NCI-H2227 (cell line): ENCODE measurements around the gene PAK5.
A peak's percentile ranks its signal among the peaks of the same experiment; 100 is the strongest.

ENCODE experiments used
- DNase-seq: peaks from one replicate; lab custom pipeline; 2025; ENCODE audit not compliant: unreplicated experiment; lab: John Stamatoyannopoulos, UW

The PAK5 gene

GRCh38 chr20:9581509-9581908 is 257.4 kb downstream of the PAK5 start:
- DNase-seq, result no peak

GRCh38 chr20:9578594-9578993 is 260.3 kb downstream of the PAK5 start:
- no peak for DNase-seq

DNA sequence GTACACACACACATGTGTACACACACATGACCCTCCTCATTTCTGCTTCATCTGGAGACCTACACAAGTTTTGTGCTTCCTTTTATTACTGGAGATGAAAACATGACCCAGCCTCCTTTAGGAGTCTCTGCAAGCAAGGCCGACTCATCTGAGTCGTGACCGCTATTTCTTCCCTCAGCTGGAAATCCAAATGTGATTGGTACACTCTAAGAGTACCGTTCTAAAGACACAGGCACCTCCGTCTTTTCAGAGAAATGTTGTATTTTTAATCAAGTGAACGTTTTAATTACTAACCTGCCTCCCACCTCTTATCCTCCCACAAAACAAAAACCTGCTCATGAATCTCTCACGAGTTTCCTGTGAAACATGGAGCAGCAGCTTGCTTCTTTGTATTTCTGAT is 261.5 kb downstream of the PAK5 start:
- DNase-seq, result no peak

DNA sequence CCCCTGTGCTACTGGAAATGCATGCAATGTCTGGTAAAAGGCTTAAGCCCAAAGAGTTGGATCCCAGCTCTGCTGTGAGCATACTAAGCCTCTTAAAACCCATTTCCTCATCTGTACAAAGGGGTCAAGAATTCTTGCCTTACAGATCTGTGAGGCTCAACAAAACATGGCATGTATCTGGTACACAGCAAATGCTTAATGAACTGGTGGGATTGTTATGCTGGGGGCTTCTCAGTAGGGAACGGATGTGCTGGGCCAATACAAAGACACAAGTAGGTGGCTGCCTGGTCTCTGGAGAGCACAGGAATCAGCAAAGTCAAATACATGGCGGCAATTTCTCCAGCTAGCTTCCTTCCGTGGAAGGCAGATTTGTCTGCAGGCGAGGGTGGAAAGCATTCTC is 262.2 kb downstream of the PAK5 start:
- no peak for DNase-seq

DNA sequence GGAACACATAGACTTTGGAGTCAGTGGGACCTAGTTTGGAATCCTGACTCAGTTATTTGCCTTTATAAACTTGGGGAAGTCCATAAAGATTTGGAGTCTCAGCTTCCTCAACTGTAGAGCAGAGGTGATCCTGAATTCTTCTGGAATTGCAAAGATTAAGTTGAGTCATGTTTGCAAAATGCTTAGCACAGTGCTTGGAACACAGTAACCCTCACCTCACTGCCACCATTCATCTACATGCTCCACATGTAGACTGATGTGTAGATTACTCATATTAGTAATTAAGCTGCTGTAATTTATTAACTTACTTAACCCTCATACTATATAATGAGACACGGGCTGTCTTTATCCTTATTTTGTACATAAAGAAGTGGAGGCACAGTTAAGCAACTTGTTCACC is 263.0 kb downstream of the PAK5 start:
- no peak for DNase-seq

- no peak for DNase-seq
Measured at GRCh38 chr20:9574776-9575175, 264.1 kb downstream of the PAK5 start.

DNA sequence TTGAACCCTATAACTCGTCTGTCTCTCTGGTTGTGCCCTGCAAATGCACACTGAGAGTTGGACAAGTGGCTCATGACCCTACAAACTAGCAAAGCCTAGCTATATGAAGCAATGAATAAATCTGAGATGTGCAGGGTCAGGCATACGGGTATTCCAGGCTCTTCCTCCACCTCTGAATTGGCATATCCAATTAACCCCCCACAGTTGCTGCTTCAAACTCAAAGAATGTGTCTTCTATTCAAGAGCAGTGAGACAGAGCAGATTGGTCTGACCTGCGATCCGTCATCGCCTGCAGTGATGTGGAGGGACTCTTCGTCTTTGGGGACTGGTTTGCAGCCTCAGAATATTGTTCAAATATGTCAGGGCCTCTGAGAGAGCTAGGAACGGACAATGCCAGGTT is 264.7 kb downstream of the PAK5 start:
- DNase-seq, result peak; percentile 72

- DNase-seq, result peak; percentile 76
Measured at GRCh38 chr20:9573335-9574151, 265.3 kb downstream of the PAK5 start.

GRCh38 chr20:9572670-9573069 is 266.2 kb downstream of the PAK5 start:
- no peak for DNase-seq

- no peak for DNase-seq
Measured at GRCh38 chr20:9571783-9572182, 267.1 kb downstream of the PAK5 start.

GRCh38 chr20:9570612-9571011 is 268.3 kb downstream of the PAK5 start:
- DNase-seq, result no peak

GRCh38 chr20:9566977-9567376 is 271.9 kb downstream of the PAK5 start:
- DNase-seq, result no peak

GRCh38 chr20:9565910-9566550 is 272.8 kb downstream of the PAK5 start:
- DNase-seq, result no peak

DNA sequence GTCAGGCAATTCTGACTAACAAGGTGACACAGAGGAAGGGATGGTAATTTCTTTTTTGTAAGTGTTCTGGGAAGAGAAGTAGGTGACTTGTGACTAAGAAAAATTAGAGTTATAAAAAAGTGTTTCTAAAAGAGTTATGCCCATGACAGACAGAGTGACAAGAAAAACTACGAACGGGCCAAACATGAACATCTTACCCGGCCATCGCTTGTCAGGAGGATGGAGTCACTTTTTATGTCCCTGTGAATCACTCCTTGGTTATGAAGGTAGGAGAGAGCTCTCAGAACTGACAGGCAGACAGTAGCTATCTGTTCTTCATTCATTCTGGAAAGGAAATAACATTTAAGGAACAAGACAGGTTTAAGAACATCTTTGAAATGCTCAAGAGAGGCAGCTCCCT is 281.5 kb downstream of the PAK5 start:
- no peak for DNase-seq

- no peak for DNase-seq
Measured at GRCh38 chr20:9555781-9556180, 283.1 kb downstream of the PAK5 start.

- DNase-seq, result no peak
Measured at GRCh38 chr20:9551808-9552550, 286.9 kb downstream of the PAK5 start.

GRCh38 chr20:9550871-9551270 is 288.0 kb downstream of the PAK5 start:
- DNase-seq, result peak; percentile 62

GRCh38 chr20:9550283-9550682 is 288.6 kb downstream of the PAK5 start:
- no peak for DNase-seq

DNA sequence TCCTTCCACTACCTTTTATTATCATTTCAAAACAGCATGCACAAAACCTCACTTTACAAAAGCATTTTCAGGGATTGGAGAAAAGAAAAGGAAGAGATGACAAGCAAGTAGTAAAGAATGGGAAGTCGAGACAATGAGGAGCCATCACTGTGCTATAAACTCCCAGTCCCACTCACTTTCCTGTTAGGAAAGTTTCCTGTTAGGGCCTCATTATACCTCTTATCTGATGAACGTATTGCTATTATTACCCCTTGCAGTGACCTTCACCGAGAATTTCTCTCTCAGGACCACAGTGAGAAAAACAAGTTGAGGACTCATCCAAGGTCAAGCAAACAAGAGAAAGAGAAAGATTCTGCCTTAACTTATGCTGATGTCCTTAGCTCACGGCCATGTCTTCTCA is 295.7 kb downstream of the PAK5 start:
- no peak for DNase-seq

GRCh38 chr20:9535449-9535848 is 303.4 kb downstream of the PAK5 start:
- no peak for DNase-seq

- DNase-seq, result peak; percentile 55
Measured at GRCh38 chr20:9534025-9534424, 304.9 kb downstream of the PAK5 start.
